22Rv1 (cell line): ENCODE data around the gene FBXL13.

ENCODE experiments used
- ZFX ChIP-seq: fragments of 450-650 bp; IDR thresholded peaks from 2 replicates; pipeline ENCODE4 v1.6.1; 2017; ENCODE audit warnings: antibody characterized with exemption, borderline replicate concordance
- TF ChIP-seq, protein P1 (sequence below): fragments of 450-650 bp; IDR thresholded peaks from 2 replicates; pipeline ENCODE4 v1.5.1; 2017; ENCODE audit warnings: mild to moderate bottlenecking

GRCh38 chr7:102938679-102939078, 135.9 kb downstream of the FBXL13 start:
- TF ChIP-seq, protein P1, sequence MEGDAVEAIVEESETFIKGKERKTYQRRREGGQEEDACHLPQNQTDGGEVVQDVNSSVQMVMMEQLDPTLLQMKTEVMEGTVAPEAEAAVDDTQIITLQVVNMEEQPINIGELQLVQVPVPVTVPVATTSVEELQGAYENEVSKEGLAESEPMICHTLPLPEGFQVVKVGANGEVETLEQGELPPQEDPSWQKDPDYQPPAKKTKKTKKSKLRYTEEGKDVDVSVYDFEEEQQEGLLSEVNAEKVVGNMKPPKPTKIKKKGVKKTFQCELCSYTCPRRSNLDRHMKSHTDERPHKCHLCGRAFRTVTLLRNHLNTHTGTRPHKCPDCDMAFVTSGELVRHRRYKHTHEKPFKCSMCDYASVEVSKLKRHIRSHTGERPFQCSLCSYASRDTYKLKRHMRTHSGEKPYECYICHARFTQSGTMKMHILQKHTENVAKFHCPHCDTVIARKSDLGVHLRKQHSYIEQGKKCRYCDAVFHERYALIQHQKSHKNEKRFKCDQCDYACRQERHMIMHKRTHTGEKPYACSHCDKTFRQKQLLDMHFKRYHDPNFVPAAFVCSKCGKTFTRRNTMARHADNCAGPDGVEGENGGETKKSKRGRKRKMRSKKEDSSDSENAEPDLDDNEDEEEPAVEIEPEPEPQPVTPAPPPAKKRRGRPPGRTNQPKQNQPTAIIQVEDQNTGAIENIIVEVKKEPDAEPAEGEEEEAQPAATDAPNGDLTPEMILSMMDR, result no peak
- no peak for TF ChIP-seq ZFX
